ENCODE measurements around the gene DNAH14.

DNAH14 gene

GRCh38 chr1:225408249-225408648 is 478.8 kb downstream of the DNAH14 start:
- DNase-seq (ENCODE audit: low read depth): no peak

DNA sequence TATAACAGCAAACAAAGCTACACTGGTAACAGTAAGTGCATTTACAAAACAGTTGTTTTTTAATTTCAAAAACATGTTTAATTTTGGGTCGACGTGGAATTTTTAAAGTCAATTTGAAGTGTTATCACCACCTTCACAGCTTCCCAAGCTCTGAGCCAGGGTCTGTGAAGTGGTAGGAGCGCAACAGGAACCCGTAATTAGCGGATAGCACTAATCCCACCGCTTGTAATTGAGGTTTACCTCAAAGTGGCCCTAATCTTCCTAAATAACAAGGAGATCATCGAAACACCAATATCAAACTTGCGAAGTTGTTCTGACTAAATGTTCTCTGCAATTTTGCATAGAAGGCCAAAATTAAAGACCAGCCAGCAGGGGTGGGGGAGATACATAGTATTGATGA is 479.6 kb downstream of the DNAH14 start:
- DNase-seq (ENCODE audit: low read depth): no peak

DNA sequence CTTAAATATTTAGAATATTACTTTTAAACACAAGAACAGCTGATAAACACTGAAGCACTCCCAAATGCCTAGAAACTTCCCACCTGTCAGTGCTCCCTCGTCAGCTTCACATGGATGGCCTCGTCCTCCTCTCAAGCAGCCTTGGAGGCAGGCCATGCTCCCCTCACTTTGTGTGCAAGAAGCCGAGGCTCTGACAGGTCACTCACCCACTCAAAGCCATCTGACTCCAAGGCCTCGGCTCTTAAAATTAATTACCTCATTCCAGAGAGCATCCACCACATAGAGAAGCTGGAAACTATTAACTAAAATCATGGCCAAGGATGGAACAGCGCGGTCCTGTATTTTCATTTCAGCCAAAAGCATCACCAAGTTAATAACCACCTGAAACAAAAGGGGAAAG is 480.6 kb downstream of the DNAH14 start:
- no peak for DNase-seq (ENCODE audit: low read depth)

DNA sequence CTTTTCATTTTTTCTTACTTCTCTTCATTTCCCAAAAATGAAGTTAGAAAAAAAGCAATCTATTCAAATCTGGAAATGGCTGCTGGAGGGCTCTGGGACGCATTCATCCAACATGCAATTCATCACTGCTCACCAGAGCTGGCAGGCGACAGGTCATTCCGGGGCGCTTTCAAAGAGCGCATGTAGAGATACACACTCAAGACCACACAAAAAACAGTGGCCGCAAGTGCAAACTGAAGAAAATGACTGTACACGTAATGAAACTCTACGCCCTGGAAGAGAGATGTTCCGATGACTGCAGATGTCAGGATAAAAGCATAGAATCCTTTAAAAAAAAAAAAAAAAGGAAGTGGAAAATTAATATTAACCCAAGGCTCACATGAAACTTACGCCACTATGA is 482.8 kb downstream of the DNAH14 start:
- no peak for DNase-seq (ENCODE audit: low read depth)

DNA sequence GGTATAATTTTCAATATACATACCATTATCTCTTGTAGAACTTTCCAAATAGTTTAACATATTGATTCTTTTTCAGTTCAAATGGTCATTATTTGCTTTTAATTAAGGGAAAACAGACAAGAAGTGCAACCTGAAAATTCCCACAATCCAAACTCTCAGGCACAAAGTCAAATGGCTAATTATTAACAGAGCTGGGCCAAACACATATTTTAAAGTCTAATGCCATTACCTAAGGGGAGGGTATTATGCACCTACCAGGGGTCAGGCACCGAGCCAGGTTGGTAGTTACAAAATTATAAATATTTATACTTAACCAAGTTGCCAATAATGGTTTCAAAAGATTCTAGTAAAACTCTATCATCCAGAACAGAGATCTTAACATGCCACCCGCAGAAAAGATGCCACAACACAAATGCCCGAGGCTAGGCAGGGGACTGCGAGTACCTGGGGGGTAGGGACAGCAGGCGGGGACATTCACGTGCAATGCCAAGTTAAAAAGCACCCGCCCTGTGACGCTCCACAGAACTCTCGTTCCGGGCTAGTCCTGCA is 483.4 kb downstream of the DNAH14 start:
- no peak for DNase-seq (ENCODE audit: low read depth)

GRCh38 chr1:225413708-225414375 is 484.4 kb downstream of the DNAH14 start:
- no peak for DNase-seq (ENCODE audit: low read depth)

GRCh38 chr1:225415307-225415706 is 485.8 kb downstream of the DNAH14 start:
- DNase-seq (ENCODE audit: low read depth): no peak

DNA sequence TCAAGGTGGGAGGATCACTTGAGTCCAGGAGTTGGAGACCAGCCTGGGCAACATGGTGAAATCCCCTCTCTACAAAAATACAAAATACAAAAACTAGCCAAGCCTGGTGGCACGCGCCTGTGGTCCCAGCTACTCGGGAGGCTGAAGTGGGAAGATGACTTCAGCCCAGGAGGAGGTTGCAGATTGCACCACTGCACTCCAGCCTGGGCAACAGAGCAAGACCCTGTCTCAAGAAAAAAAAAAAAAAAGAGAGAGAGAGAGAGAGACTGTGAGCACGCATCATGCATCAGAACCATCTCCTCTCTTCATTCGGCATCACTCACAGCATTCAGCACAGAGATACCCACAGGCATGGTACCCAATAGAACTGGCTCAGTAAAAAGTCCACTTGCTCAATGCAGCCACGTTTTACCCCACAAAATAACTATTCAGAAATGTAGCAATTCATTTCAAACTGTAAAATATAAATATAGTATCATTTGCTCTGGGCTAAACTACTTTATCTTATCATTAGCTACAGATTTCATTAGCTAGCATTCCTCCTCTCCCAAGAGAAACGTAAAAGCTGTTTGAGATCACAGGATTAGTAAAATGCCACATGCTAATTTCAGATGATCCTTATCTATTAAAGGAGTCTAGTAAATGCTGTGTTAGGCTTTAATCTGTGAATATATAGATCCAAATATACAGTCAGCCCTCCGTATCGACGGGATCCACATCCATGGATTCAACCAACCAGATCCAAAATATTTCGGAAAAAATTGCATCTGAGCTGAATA is 486.7 kb downstream of the DNAH14 start:
- no peak for DNase-seq (ENCODE audit: low read depth)

DNA sequence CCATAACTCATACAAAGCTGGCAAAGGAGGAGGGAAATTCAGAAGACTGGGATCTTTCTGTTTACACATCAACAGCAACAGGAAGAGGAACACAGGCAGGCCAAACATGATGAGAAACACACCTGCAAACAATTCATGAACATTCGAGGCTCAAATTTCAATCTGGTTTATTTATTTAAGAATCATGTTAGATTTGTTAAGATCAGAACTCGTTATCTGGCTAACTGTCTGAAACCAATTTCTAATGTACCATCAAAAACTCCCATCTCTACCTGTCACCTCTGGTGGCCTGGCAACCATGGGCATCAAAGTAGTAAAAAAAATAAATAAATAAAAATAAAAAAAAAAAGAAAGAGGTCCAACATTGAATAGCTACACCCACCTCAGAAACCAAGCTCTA is 488.6 kb downstream of the DNAH14 start:
- DNase-seq (ENCODE audit: low read depth): no peak

GRCh38 chr1:225418598-225418997 is 489.1 kb downstream of the DNAH14 start:
- DNase-seq (ENCODE audit: low read depth): no peak

GRCh38 chr1:225422031-225422605 is 492.6 kb downstream of the DNAH14 start:
- DNase-seq (ENCODE audit: low read depth): no peak

DNA sequence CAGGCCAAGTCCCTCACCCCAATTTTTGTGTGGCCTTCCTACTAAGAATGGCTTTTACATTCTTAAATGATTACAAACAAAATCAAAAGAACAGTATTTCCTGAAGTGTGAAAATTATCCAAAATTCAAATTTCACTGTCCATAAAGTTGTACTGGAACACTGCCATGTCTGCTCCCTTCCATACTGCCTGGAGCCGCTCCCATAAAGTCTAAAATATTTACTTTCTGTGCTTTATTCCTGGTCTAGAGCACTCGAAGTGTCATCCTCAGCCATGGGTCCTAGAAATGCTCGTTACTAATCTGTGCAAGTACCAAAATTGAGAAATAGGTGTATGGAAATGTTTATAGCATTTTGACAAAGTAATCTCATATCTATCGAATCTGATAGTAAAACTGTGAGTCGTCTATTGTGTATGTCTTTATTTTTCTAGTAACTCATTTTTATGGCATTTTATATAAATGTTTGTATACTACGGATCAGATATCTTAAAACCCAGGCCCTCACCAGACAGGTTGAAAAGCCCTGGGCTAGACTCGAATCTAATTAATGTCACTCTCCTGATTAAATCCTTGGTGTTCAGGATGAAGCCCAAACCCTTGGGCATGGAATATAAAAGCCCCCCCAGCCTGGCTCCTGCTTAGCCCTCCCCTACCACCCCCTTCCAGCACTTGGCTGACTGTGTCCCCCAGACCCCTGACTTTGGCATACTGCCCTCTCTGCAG is 493.5 kb downstream of the DNAH14 start:
- DNase-seq (ENCODE audit: low read depth): no peak

GRCh38 chr1:225423518-225423855 is 494.0 kb downstream of the DNAH14 start:
- no peak for DNase-seq (ENCODE audit: low read depth)

DNA sequence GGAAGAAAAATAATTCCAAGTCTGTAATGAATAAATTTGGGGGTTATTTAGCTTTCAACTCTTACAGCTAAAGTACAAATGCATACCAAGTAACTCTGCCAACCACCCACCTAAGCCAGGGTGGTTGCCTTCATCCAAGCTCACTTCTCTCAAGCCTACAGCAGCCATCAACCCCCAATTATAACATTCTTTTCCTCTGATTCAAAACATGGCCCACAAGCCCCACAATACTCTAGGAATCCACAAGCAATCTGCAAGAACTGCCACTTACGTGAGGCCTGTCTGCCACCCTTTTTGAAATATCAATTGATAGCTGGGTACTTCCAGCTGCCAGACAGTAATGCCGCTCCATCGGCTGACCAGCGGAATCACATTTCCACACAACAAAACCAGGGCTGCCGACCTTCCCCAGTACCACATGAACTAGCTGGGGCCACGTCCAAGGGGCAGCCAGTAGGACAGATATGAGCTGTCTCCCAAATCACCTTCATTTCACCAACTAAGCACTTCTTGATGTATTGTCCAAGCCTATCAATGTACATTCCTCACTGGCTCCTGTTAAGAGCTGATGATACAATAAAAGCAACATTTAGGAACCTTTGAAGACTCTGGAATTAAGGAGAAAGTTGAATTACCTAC is 495.2 kb downstream of the DNAH14 start:
- DNase-seq (ENCODE audit: low read depth): no peak

- no peak for DNase-seq (ENCODE audit: low read depth)
These were observed 495.8 kb downstream of the DNAH14 start for GRCh38 chr1:225425201-225425786.

- DNase-seq (ENCODE audit: low read depth): peak; percentile 10
These were observed 497.1 kb downstream of the DNAH14 start for GRCh38 chr1:225426395-225427234.

GRCh38 chr1:225427235-225428067 is 498.0 kb downstream of the DNAH14 start, which contains the start of gene LBR:
Gene LBR (minus strand): TSS chr1:225428038. CDS start chr1:225424075, 3,963 bp downstream.
- DNase-seq (ENCODE audit: low read depth): peak; percentile 22

DNA sequence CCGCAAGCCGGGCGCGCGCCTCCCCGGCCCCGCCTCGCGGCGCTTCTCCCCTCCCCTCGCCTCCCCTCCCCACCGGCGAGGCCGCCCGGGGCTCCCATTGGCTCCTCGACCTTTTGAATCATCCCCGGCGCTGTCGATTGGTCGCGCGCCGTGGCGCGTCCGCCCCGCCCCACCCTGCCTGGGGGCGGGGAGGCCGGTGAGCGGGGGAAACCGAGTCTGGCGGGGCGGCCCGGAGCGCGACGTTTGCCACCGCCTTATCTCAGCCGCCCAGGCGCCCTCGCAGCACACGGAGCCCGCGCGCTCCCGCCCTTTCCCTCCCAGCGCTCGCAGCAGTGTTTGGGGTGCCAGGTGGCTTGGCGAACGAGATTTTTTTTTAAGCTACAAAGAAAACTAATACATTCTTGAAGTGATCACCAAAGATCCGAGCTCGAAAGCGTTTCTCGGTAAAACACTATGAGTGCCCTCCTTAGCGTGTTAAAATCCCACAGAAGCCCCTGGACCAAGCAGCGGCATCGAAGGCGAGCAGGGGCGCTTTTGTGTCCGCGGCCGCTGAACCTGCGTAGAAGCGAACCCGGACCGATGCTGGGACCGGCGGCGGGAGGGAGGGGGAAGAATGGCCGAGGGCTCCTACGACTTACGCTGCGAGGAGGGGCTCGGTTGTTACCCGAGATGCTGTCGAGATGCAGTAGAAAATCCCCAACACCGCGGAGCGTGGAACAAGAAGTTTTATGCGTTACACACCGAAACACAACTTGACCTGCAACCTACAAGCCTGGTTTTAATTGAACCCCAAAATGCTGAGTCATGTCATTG is 498.8 kb downstream of the DNAH14 start:
- peak; percentile 90 for DNase-seq (ENCODE audit: low read depth)
